ENCODE data around the gene XYLT2.
"Not testable (repeated sequence)": the region's sequence is repeated elsewhere in the genome, so short reads cannot be mapped to it uniquely, and the experiment has no call there.

XYLT2 gene

DNA sequence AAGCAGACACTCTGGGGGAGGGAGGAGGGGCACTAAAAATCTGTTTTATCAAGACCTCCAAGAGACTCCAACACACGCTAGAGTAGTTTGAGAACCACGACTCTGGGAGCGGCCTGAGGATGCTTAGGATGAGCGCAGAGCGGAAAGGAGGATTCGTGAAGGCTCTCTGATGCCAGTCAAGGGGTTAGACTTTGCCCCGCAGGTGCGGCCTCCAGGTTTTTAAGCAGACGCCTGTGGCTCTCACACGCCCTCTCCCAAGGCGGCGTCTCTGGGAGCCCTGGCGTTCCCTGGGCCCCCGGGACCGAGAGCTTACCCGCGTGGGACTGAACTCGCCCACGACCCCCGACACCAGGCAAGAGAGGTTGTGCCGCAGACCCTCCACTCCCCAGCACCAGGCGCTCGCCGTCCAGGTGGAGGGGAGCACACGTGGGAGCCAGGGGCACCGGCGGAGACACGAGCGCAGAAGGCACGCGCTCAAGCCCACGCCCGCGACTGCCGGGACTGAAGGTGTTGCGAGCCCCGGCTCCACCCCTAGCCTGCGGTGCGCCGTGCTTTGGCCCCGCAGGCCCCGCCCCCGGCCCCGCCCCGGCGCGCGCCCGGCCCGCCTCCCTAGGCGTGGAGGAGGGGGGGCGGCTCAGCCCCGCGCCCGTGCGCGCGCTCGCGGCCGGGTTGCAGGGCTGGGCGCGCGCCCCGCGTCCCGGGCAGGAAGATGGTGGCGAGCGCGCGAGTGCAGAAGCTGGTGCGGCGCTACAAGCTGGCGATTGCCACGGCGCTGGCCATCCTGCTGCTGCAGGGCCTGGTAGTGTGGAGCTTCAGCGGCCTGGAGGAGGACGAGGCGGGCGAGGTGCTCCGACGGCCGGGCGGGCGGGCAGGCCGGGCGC lies at the start of gene XYLT2:
TSS of gene XYLT2 (plus strand) at position 695 of the 881 bp plus-strand sequence. CDS start at position 710, 15 bp downstream.
- Histone ChIP-seq H3K27me3 (peaks cover 13% of the 10 kb centered on the region), H3K4me3 (ENCODE audit: low read depth in 1 of 2, low read length in 1 of 2) (peak within 1 kb of the TSS; percentile 66 to 75), H3K36me3 (no peaks in the 10 kb centered on the region), H3K4me1 (ENCODE audit: control insufficient read depth in 1 of 2, insufficient read depth in 1 of 2, low read depth in 1 of 2, low read length in 1 of 2) (peaks cover 13% of the 10 kb centered on the region in 2 experiments), H3K9me3 (no peaks in the 10 kb centered on the region), H3K27ac (peak within 1 kb of the TSS; percentile 53)
- TF ChIP-seq, protein P1, sequence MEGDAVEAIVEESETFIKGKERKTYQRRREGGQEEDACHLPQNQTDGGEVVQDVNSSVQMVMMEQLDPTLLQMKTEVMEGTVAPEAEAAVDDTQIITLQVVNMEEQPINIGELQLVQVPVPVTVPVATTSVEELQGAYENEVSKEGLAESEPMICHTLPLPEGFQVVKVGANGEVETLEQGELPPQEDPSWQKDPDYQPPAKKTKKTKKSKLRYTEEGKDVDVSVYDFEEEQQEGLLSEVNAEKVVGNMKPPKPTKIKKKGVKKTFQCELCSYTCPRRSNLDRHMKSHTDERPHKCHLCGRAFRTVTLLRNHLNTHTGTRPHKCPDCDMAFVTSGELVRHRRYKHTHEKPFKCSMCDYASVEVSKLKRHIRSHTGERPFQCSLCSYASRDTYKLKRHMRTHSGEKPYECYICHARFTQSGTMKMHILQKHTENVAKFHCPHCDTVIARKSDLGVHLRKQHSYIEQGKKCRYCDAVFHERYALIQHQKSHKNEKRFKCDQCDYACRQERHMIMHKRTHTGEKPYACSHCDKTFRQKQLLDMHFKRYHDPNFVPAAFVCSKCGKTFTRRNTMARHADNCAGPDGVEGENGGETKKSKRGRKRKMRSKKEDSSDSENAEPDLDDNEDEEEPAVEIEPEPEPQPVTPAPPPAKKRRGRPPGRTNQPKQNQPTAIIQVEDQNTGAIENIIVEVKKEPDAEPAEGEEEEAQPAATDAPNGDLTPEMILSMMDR (IDR thresholded peaks at IDR 0.05): peak; percentile 17

DNA sequence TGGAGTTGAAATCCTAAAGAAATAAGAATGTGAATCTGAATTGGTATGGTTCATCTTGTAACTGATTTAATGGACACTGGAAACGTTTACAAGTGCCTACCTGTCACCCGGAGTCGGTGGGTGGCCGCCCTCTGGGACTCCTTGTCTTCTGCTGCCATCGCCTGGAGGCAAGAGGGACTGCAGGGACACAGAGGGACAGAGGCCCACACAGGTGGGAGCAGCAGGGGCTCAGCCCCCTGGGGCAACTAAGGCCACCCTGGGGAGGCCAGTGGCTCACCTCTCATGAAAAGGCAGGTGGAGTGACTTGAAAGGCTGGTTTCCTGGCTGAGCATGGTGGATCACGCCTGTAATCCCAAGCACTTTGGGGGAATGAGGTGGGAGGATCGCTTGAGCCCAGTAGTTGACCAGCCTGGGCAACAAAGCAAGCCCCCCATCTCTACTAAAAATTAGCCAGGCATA lies 48.5 kb upstream of the XYLT2 start:
- H3K27me3 ChIP-seq: no peaks in the 10 kb centered on the region
- H3K4me1 ChIP-seq (ENCODE audit: control insufficient read depth in 1 of 2, insufficient read depth in 1 of 2, low read depth in 1 of 2, low read length in 1 of 2): peaks cover 18 to 25% of the 10 kb centered on the region in 2 experiments
- H3K9me3 ChIP-seq: no peaks in the 10 kb centered on the region
- H3K4me3 ChIP-seq (ENCODE audit: low read depth in 1 of 2, low read length in 1 of 2): no peak overlapping the region
- H3K36me3 ChIP-seq: no peaks in the 10 kb centered on the region
- TF ChIP-seq, protein P1 (IDR thresholded peaks at IDR 0.05): peak; percentile 97
- no peak overlapping the region for H3K27ac ChIP-seq

DNA sequence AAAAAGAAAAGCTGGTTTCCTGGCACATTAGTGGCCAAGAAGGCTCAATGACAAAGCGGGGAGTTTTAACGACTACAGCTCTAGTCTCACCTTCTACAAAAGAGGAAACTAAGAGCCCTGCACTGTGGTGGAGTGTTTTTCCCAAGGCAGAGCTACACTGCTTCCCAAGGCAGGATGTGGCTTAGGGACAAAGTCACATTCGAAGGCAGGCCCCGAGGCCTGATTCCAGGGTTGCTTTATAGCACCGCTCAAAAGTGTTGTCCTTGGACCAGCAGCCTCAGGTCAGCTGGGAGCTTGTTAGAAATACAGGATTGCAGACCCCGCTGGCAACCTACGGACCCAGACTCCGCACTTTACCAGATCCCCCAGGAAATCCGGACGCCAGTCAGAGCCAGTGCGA lies 47.9 kb upstream of the XYLT2 start:
- H3K27ac ChIP-seq: no peak overlapping the region
- no peaks in the 10 kb centered on the region for H3K9me3 ChIP-seq
- H3K27me3 ChIP-seq: no peaks in the 10 kb centered on the region
- H3K4me3 ChIP-seq (ENCODE audit: low read depth in 1 of 2, low read length in 1 of 2): no peak overlapping the region
- TF ChIP-seq, protein P1 (IDR thresholded peaks at IDR 0.05): no peak
- H3K4me1 ChIP-seq (ENCODE audit: control insufficient read depth in 1 of 2, insufficient read depth in 1 of 2, low read depth in 1 of 2, low read length in 1 of 2): peaks cover 20 to 31% of the 10 kb centered on the region in 2 experiments
- no peaks in the 10 kb centered on the region for H3K36me3 ChIP-seq

DNA sequence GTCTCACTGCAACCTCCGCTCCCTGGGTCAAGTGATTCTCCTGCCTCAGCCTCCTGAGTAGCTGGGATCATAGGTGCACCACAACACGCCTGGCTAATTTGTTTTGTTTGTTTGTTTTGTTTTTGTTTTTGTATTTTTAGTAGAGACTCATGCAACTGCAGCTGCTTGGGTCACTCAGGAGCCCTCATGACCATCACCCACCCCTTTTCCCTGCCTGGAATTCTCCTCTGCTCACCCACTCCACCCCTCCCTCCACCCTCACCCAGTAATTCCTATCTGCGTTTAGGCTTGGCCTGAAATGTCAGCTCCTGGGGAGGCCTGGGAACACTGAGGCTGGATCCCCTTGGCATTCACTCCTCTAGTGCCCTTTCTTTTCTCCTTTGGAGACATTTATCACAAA lies 46.1 kb upstream of the XYLT2 start:
- Histone ChIP-seq H3K9me3 (no peaks in the 10 kb centered on the region), H3K36me3 (no peaks in the 10 kb centered on the region), H3K27me3 (no peaks in the 10 kb centered on the region), H3K27ac (no peak overlapping the region), H3K4me1 (ENCODE audit: control insufficient read depth in 1 of 2, insufficient read depth in 1 of 2, low read depth in 1 of 2, low read length in 1 of 2) (peaks cover 20 to 39% of the 10 kb centered on the region in 2 experiments), H3K4me3 (ENCODE audit: low read depth in 1 of 2, low read length in 1 of 2) (no peak overlapping the region)
- TF ChIP-seq, protein P1 (IDR thresholded peaks at IDR 0.05): no peak

DNA sequence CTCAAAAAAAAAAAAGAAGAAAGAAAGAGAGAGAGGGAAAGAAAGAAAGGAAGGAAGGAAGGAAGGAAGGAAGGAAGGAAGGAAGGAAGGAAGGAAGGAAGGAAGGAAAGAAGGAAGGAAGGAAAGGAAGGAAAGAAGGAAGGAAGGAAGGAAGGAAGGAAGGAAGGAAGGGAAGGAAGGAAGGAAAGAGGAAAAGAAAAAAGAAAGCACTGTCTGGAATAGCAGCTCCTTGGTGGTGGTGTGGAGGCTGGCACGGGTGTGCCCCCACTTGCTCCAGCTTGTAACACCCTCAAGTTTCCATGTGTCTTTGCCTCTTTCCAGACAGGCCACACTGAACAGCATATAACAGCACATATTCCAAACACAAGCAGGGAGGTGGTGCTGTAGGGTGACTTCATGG lies 45.1 kb upstream of the XYLT2 start:
- Histone ChIP-seq H3K4me1 (ENCODE audit: control insufficient read depth in 1 of 2, insufficient read depth in 1 of 2, low read depth in 1 of 2, low read length in 1 of 2) (peaks cover 20 to 43% of the 10 kb centered on the region in 2 experiments), H3K27ac (peak overlapping the region; percentile 68)
- H3K36me3 ChIP-seq; H3K4me3 ChIP-seq (ENCODE audit: low read depth in 1 of 2, low read length in 1 of 2); H3K27me3 ChIP-seq; H3K9me3 ChIP-seq: not testable (repeated sequence)

All from neutrophil (primary cell).